SK-N-SH (cell line): Measurements from ENCODE around the gene GTF2I.

Experiments
- CHD2 ChIP-seq: fragments of 150-350 bp; IDR thresholded peaks from 2 replicates; pipeline ENCODE4 v1.6.1; 2018; ENCODE audit warnings: low read length; ENCODE audit not compliant: partially characterized antibody
- EP300 ChIP-seq, 2 experiments: IDR thresholded peaks; 2 replicates each; pipeline versions ENCODE4 v1.4.0 to v1.6.1; 2012; ENCODE audit warnings: borderline replicate concordance in 1 of 2, low read depth in 1 of 2, low read length in 1 of 2
- FOXJ3 ChIP-seq: sonication (generic); formaldehyde crosslinking; IDR thresholded peaks from 2 replicates; pipeline ENCODE4 v1.5.1; 2020; ENCODE audit warnings: mild to moderate bottlenecking, missing genetic modification reagents
- GATA2 ChIP-seq: sonication (generic); formaldehyde crosslinking; IDR thresholded peaks from 2 replicates; pipeline ENCODE4 v1.5.0; 2020; ENCODE audit warnings: mild to moderate bottlenecking, missing genetic modification reagents
- MAX ChIP-seq: IDR thresholded peaks from 2 replicates; pipeline ENCODE4 v1.4.0; 2012; ENCODE audit warnings: low read depth
- NFIC ChIP-seq: IDR thresholded peaks from 2 replicates; pipeline ENCODE4 v1.4.0; 2012; ENCODE audit warnings: borderline replicate concordance
- POLR2AphosphoS5 ChIP-seq: IDR thresholded peaks from 2 replicates; pipeline ENCODE4 v1.6.1; 2012; ENCODE audit warnings: low read depth, low read length
- SIN3A ChIP-seq: IDR thresholded peaks from 2 replicates; pipeline ENCODE4 v1.6.1; 2012; ENCODE audit warnings: low read depth, mild to moderate bottlenecking, low read length, moderate library complexity, borderline replicate concordance
- TAF1 ChIP-seq: IDR thresholded peaks from 2 replicates; pipeline ENCODE4 v1.6.1; 2012; ENCODE audit warnings: low read depth, mild to moderate bottlenecking, low read length, moderate library complexity, borderline replicate concordance
- TCF12 ChIP-seq: IDR thresholded peaks from 2 replicates; pipeline ENCODE4 v1.4.0; 2012
- TEAD4 ChIP-seq: IDR thresholded peaks from 2 replicates; pipeline ENCODE4 v1.4.0; 2012; ENCODE audit warnings: mild to moderate bottlenecking, borderline replicate concordance; ENCODE audit not compliant: insufficient read depth
- TF ChIP-seq, protein P1 (sequence below): fragments of 200-600 bp; sonication (generic); IDR thresholded peaks from 2 replicates; pipeline ENCODE4 v1.6.1; 2017; ENCODE audit warnings: antibody characterized with exemption, mild to moderate bottlenecking, moderate library complexity

DNA sequence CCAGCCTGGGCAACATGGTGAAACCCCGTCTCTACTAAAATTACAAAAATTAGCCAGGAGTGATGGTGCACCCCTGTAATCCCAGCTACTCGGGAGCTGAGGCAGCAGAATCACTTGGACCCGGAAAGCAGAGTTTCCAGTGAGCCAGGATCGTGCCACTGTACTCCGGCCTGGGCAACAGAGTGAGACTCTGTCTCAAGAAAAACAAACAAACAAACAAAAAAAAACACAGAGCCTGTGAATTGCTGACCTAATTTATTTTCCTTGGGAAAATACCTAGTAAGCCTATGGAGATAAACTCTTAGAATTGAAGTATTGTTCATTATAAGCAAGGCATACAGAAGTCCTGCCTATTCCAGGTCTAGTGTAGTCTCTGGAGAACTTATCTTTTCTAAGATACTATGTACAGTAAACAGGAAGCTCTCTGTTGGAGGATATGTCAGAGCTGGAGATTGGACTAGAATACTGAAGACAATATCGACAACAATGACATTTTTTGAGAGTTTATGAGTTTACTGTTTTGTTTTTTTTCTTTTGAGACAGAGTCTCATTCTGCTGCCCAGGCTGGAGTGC lies 14.9 kb downstream of the GTF2I start:
- TF ChIP-seq TCF12 (no peak), EP300 (IDR thresholded peaks at IDR 0.05; ENCODE audit: borderline replicate concordance in 1 of 2, low read depth in 1 of 2, low read length in 1 of 2) (no peak), POLR2AphosphoS5 (no peak), SIN3A (no peak), MAX (no peak), CHD2 (no peak), TAF1 (no peak), FOXJ3 (CRISPR knock-in tag) (no peak), NFIC (no peak), TEAD4 (no peak), GATA2 (CRISPR knock-in tag) (no peak)
- TF ChIP-seq, protein P1, sequence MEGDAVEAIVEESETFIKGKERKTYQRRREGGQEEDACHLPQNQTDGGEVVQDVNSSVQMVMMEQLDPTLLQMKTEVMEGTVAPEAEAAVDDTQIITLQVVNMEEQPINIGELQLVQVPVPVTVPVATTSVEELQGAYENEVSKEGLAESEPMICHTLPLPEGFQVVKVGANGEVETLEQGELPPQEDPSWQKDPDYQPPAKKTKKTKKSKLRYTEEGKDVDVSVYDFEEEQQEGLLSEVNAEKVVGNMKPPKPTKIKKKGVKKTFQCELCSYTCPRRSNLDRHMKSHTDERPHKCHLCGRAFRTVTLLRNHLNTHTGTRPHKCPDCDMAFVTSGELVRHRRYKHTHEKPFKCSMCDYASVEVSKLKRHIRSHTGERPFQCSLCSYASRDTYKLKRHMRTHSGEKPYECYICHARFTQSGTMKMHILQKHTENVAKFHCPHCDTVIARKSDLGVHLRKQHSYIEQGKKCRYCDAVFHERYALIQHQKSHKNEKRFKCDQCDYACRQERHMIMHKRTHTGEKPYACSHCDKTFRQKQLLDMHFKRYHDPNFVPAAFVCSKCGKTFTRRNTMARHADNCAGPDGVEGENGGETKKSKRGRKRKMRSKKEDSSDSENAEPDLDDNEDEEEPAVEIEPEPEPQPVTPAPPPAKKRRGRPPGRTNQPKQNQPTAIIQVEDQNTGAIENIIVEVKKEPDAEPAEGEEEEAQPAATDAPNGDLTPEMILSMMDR: no peak
